Immature natural killer cell (primary cell): ENCODE measurements around the gene BIRC6. TPM values are rescaled to one million over a fixed set of nuclear protein-coding genes. Genes with fewer than 3 reads are reported as not detected.
"Not testable (repeated sequence)": the region's sequence is repeated elsewhere in the genome, so short reads cannot be mapped to it uniquely, and the experiment has no call there.

ENCODE experiments used
- DNase-seq, 3 donors: peaks; one replicate each; pipeline ENCODE4 v3.0.0; 2022; ENCODE audit warnings: mixed read lengths in 1 of 3
- H3K27ac Mint-ChIP-seq, 6 donors: one replicate each; pipeline ENCODE4 v1.8.0; 2020; ENCODE audit warnings: mixed read lengths in 6 of 6, mild to moderate bottlenecking in 5 of 6, inconsistent platforms in 4 of 6, moderate library complexity in 3 of 6
- H3K27me3 Mint-ChIP-seq, 3 donors: one replicate each; pipeline ENCODE4 v1.8.0; 2020 to 2021; ENCODE audit warnings: low read depth in 3 of 3, mild to moderate bottlenecking in 3 of 3, mixed read lengths in 3 of 3, moderate library complexity in 3 of 3, inconsistent platforms in 1 of 3
- H3K36me3 Mint-ChIP-seq, 3 donors: one replicate each; pipeline ENCODE4 v1.8.0; 2020; ENCODE audit warnings: mixed read lengths in 3 of 3, inconsistent platforms in 2 of 3, mild to moderate bottlenecking in 2 of 3
- H3K4me1 Mint-ChIP-seq, 2 donors: one replicate each; pipeline ENCODE4 v1.8.0; 2020; ENCODE audit warnings: inconsistent platforms in 2 of 2, mild to moderate bottlenecking in 2 of 2, mixed read lengths in 2 of 2, moderate library complexity in 1 of 2
- H3K4me3 Mint-ChIP-seq, 5 donors: one replicate each; pipeline ENCODE4 v1.8.0; 2020; ENCODE audit warnings: mild to moderate bottlenecking in 5 of 5, mixed read lengths in 5 of 5, inconsistent platforms in 3 of 5, moderate library complexity in 3 of 5
- H3K9me3 Mint-ChIP-seq, 6 donors: one replicate each; pipeline ENCODE4 v1.8.0; 2020; ENCODE audit warnings: mild to moderate bottlenecking in 6 of 6, mixed read lengths in 6 of 6, inconsistent platforms in 4 of 6, moderate library complexity in 3 of 6
- polyA plus RNA-seq, 3 donors: library from polyadenylated mRNA; unstranded; fragments of 300-500 nt; fragmentation: Illumina TruSeq; gene quantifications; one replicate each; pipeline ENCODE4 v1.2.3, GENCODE V29; 2021

Gene BIRC6
- polyA plus RNA-seq, 3 donors from 2014 or later, result 10.6 to 42.7 (median 12.2) TPM

- peaks cover 24 to 33% of the 10 kb centered on the region in 2 donors for H3K4me1 Mint-ChIP-seq
- peaks cover 4 to 7% (median 5%) of the 10 kb centered on the region in 3 donors for H3K36me3 Mint-ChIP-seq
- no peaks in the 10 kb centered on the region for H3K9me3 Mint-ChIP-seq
- H3K4me3 Mint-ChIP-seq, result peak within 1 kb of the TSS; percentile 87 to 96 (median 95)
- H3K27ac Mint-ChIP-seq, result peak within 1 kb of the TSS; percentile 55 to 92 (median 86)
- DNase-seq, result peak; percentile 92
- H3K27me3 Mint-ChIP-seq, result peaks cover 3 to 5% (median 4%) of the 10 kb centered on the region in 3 donors
Measured at GRCh38 chr2:32627814-32628579, 271.2 kb downstream of the BIRC6 start, which contains the start of gene TTC27. TTC27 (plus strand) TSS chr2:32628050; CDS start chr2:32628293, 243 bp downstream.

GRCh38 chr2:32632089-32632488 is 275.3 kb downstream of the BIRC6 start:
- Mint-ChIP-seq H3K4me3 (no peak overlapping the region), H3K27me3 (peaks cover 0 to 5% (median 3%) of the 10 kb centered on the region in 3 donors), H3K9me3 (no peaks in the 10 kb centered on the region), H3K27ac (no peak overlapping the region), H3K4me1 (peaks cover 23 to 26% of the 10 kb centered on the region in 2 donors), H3K36me3 (peaks cover 9 to 16% (median 11%) of the 10 kb centered on the region in 3 donors)
- DNase-seq, result no peak

GRCh38 chr2:32633040-32633439 is 276.2 kb downstream of the BIRC6 start:
- Mint-ChIP-seq H3K4me1 (peaks cover 14 to 16% of the 10 kb centered on the region in 2 donors), H3K9me3 (no peaks in the 10 kb centered on the region), H3K36me3 (peaks cover 11 to 17% (median 13%) of the 10 kb centered on the region in 3 donors), H3K27ac (no peak overlapping the region), H3K4me3 (no peak overlapping the region), H3K27me3 (peaks cover 0 to 2% (median 0%) of the 10 kb centered on the region in 3 donors)
- DNase-seq, result no peak

- DNase-seq, H3K27me3 Mint-ChIP-seq, H3K27ac Mint-ChIP-seq, H3K4me1 Mint-ChIP-seq, H3K9me3 Mint-ChIP-seq, H3K4me3 Mint-ChIP-seq: not testable (repeated sequence)
- peaks cover 8 to 13% (median 12%) of the 10 kb centered on the region in 3 donors for H3K36me3 Mint-ChIP-seq
Measured at GRCh38 chr2:32638548-32638947, 281.7 kb downstream of the BIRC6 start.

- Mint-ChIP-seq H3K27me3 (no peaks in the 10 kb centered on the region), H3K9me3 (no peaks in the 10 kb centered on the region)
Measured at GRCh38 chr2:32641180-32641579, 284.4 kb downstream of the BIRC6 start.

GRCh38 chr2:32647180-32647651 is 290.4 kb downstream of the BIRC6 start:
- Mint-ChIP-seq H3K27me3 (no peaks in the 10 kb centered on the region), H3K4me3 (no peak overlapping the region), H3K36me3 (peaks cover 11 to 31% (median 24%) of the 10 kb centered on the region in 3 donors), H3K4me1 (no peaks in the 10 kb centered on the region), H3K27ac (no peak overlapping the region), H3K9me3 (no peaks in the 10 kb centered on the region)
- no peak for DNase-seq

More at GRCh38 chr2:32641180-32641579, 284.4 kb downstream of the BIRC6 start:
- Mint-ChIP-seq H3K36me3 (peaks cover 8 to 14% (median 8%) of the 10 kb centered on the region in 3 donors), H3K4me1 (no peaks in the 10 kb centered on the region), H3K4me3 (no peak overlapping the region), H3K27ac (no peak overlapping the region)
- no peak for DNase-seq

- Mint-ChIP-seq H3K4me3 (no peak overlapping the region), H3K27ac (no peak overlapping the region), H3K9me3 (no peaks in the 10 kb centered on the region), H3K4me1 (no peaks in the 10 kb centered on the region), H3K27me3 (no peaks in the 10 kb centered on the region), H3K36me3 (peaks cover 15 to 42% (median 33%) of the 10 kb centered on the region in 3 donors)
- no peak for DNase-seq
Measured at GRCh38 chr2:32652555-32653209, 295.9 kb downstream of the BIRC6 start.

GRCh38 chr2:32656069-32656468 is 299.2 kb downstream of the BIRC6 start:
- no peak for DNase-seq
- Mint-ChIP-seq H3K27ac (no peak overlapping the region), H3K4me1 (no peaks in the 10 kb centered on the region), H3K9me3 (no peaks in the 10 kb centered on the region), H3K27me3 (no peaks in the 10 kb centered on the region), H3K36me3 (peaks cover 13 to 39% (median 33%) of the 10 kb centered on the region in 3 donors), H3K4me3 (no peak overlapping the region)

GRCh38 chr2:32663864-32664263 is 307.0 kb downstream of the BIRC6 start:
- DNase-seq, result no peak
- H3K27me3 Mint-ChIP-seq, result no peaks in the 10 kb centered on the region
- no peaks in the 10 kb centered on the region for H3K9me3 Mint-ChIP-seq
- H3K4me3 Mint-ChIP-seq, result no peak overlapping the region
- H3K36me3 Mint-ChIP-seq, result peaks cover 18 to 39% (median 37%) of the 10 kb centered on the region in 3 donors
- no peak overlapping the region for H3K27ac Mint-ChIP-seq
- H3K4me1 Mint-ChIP-seq, result peaks cover 5 to 7% of the 10 kb centered on the region in 2 donors

GRCh38 chr2:32666704-32667103 is 309.9 kb downstream of the BIRC6 start:
- H3K27me3 Mint-ChIP-seq, result no peaks in the 10 kb centered on the region
- DNase-seq, result no peak
- H3K9me3 Mint-ChIP-seq, result no peaks in the 10 kb centered on the region
- H3K4me3 Mint-ChIP-seq, result no peak overlapping the region
- peaks cover 3 to 5% of the 10 kb centered on the region in 2 donors for H3K4me1 Mint-ChIP-seq
- H3K27ac Mint-ChIP-seq, result no peak overlapping the region
- H3K36me3 Mint-ChIP-seq, result peaks cover 16 to 35% (median 28%) of the 10 kb centered on the region in 3 donors

- peaks cover 3 to 5% of the 10 kb centered on the region in 2 donors for H3K4me1 Mint-ChIP-seq
- H3K9me3 Mint-ChIP-seq, result no peaks in the 10 kb centered on the region
- no peak overlapping the region for H3K27ac Mint-ChIP-seq
- no peak overlapping the region for H3K4me3 Mint-ChIP-seq
- H3K27me3 Mint-ChIP-seq, result no peaks in the 10 kb centered on the region
- H3K36me3 Mint-ChIP-seq, result peaks cover 23 to 44% (median 38%) of the 10 kb centered on the region in 3 donors
- DNase-seq, result no peak
Measured at GRCh38 chr2:32668254-32668653, 311.4 kb downstream of the BIRC6 start.
